Kidney epithelial cell (primary cell): ENCODE measurements around the gene IDH3A. TPM values are rescaled to one million over a fixed set of nuclear protein-coding genes. Genes with fewer than 3 reads are reported as not detected.
A peak's percentile ranks its signal among the peaks of the same experiment; 100 is the strongest.

Source experiments
- DNase-seq: peaks from one replicate; pipeline ENCODE4 v3.0.0-alpha.2; 2010; ENCODE audit warnings: low read depth
- H3K27me3 ChIP-seq: 2 replicates; pipeline ENCODE4 v1.6.0; 2011; ENCODE audit warnings: low read length; ENCODE audit not compliant: control insufficient read depth, insufficient read depth
- H3K36me3 ChIP-seq: 2 replicates; pipeline ENCODE4 v1.5.1; 2011; ENCODE audit warnings: low read length; ENCODE audit not compliant: control insufficient read depth, insufficient read depth
- H3K4me3 ChIP-seq: 2 replicates; pipeline ENCODE4 v1.5.1; 2011; ENCODE audit warnings: low read depth, mild to moderate bottlenecking, control low read depth, low read length
- total RNA-seq: library from RNA; depleted of rRNA; stranded (reverse); fragments of >200 nt; gene quantifications from 2 replicates; pipeline ENCODE4 v1.2.3, GENCODE V29; 2015
- TF ChIP-seq, protein P1 (sequence below): IDR thresholded peaks from 2 replicates; pipeline ENCODE4 v1.5.1; 2011; ENCODE audit warnings: mild to moderate bottlenecking, moderate library complexity, low read length, control low read depth, inconsistent platforms; ENCODE audit not compliant: insufficient read depth, poor library complexity, severe bottlenecking

IDH3A gene
- total RNA-seq, result 37.4 and 60.4 TPM in 2 replicates

DNA sequence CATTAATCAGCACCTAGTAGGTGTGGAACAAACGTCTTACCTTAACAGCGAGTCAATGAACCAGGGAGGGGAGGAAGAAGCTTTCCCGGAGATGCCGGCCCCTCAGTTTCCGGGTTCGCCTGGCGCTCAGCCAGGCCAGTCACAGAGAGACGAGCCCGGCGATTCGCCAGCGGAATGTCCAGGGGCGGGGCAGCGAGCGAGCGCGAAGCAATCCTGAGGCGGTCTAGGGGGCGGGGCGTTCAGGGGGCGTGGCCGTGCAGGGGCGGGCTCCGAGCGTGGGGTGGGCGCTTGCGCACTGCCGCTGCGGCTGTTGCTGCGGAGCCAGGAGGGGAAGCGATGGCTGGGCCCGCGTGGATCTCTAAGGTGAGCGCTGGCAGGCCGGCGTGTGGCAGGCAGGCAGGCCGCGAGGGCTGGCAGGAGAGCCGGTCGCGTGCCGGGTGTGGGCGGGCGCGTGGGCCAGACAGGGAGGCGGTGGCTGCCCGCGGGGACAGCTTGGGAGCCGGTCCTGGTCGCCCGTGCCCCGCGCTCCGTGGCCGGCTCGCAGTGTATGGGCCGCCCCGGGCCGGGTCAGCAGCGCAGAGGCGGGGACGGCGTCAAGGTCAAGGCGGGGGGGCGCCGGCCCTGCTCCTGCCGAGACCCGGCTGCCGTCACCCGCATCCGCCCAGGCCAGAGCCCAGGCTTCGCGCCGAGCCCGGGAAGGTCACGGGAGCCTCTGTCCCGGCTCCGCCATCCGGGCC, at the start of gene IDH3A:
TSS of gene IDH3A (plus strand) at position 295 of the 737 bp plus-strand sequence. CDS start at position 337, 42 bp downstream.
- H3K4me3 ChIP-seq, result peak within 1 kb of the TSS; percentile 60
- H3K36me3 ChIP-seq, result no peaks in the 10 kb centered on the region
- DNase-seq, result peak; percentile 65
- H3K27me3 ChIP-seq, result no peaks in the 10 kb centered on the region
- TF ChIP-seq, protein P1, sequence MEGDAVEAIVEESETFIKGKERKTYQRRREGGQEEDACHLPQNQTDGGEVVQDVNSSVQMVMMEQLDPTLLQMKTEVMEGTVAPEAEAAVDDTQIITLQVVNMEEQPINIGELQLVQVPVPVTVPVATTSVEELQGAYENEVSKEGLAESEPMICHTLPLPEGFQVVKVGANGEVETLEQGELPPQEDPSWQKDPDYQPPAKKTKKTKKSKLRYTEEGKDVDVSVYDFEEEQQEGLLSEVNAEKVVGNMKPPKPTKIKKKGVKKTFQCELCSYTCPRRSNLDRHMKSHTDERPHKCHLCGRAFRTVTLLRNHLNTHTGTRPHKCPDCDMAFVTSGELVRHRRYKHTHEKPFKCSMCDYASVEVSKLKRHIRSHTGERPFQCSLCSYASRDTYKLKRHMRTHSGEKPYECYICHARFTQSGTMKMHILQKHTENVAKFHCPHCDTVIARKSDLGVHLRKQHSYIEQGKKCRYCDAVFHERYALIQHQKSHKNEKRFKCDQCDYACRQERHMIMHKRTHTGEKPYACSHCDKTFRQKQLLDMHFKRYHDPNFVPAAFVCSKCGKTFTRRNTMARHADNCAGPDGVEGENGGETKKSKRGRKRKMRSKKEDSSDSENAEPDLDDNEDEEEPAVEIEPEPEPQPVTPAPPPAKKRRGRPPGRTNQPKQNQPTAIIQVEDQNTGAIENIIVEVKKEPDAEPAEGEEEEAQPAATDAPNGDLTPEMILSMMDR, result no peak

DNA sequence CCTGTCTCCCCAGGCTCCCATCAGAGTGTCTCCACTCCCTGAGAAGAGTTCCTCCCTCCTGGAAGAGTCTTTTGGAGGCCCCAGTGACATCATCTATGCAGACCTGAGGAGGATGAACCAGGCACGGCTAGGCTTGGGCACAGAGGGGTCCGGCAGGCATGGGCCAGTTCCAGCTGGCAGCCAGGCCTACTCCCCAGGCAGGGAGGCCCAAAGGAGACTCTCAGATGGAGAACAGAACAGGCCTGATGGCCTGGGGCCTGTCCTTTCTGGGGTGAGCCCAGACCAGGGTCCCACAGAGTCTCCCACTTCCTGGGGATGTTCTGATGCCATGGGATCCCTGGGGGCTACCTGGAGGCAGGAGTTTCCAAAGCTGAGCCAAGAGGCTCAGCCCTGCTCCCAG, 48.3 kb upstream of the IDH3A start:
- TF ChIP-seq, protein P1, result no peak
- Histone ChIP-seq H3K36me3 (no peaks in the 10 kb centered on the region), H3K27me3 (no peaks in the 10 kb centered on the region), H3K4me3 (no peak overlapping the region)
- no peak for DNase-seq

DNA sequence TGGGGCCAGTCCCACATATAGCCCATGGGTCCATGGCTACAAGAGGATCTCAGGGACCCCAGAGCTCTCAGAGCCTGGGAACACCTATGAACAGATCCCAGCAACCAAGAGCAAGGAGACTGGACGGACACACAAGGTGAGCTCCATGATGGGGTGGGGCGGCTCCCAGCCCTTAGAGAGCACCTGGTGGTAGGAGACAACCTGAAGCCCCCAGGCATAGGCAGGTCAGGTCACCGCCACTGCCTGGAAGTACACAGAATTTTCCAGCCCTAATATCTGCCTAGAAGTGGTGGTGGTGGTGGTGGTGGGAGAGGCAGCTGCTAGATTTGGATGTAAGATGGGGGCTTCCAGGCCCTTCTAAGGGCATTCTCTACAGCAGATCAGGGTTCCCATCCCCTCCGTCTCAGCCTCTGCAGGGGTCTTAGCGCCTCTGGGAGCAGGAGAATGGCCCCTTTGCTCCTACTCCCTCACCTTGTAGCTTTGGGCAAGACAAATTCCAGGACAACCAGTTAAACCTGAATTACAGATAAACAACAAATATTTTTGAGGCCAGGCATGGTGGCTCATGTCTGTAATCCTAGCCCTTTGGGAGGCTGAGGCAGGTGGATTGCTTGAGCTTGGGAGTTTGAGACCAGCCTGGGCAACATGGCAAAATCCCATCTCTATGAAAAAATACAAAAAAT, 47.6 kb upstream of the IDH3A start:
- Histone ChIP-seq H3K27me3 (no peaks in the 10 kb centered on the region), H3K36me3 (no peaks in the 10 kb centered on the region), H3K4me3 (no peak overlapping the region)
- DNase-seq, result no peak
- TF ChIP-seq, protein P1, result no peak

DNA sequence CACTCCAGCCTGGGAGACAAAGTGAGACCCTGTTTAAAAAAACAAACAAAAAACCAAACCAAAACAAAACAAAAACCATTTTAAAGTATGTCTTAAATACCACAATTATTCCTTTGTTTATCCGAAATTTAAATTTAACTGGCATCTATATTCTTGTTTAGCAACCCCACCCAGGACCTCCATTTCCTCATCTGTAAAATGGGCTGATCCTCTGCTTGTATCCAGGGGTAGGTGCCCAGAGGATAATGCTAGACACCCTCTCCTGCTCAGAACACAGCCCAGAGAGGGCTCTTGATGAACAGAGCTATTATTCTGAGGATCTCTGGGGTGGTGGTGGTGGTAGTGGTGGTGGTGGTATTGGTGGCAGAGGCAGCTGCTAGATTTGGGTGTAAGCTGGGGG, 47.0 kb upstream of the IDH3A start:
- TF ChIP-seq, protein P1, result no peak
- no peaks in the 10 kb centered on the region for H3K36me3 ChIP-seq
- no peak for DNase-seq
- no peaks in the 10 kb centered on the region for H3K27me3 ChIP-seq
- no peak overlapping the region for H3K4me3 ChIP-seq

DNA sequence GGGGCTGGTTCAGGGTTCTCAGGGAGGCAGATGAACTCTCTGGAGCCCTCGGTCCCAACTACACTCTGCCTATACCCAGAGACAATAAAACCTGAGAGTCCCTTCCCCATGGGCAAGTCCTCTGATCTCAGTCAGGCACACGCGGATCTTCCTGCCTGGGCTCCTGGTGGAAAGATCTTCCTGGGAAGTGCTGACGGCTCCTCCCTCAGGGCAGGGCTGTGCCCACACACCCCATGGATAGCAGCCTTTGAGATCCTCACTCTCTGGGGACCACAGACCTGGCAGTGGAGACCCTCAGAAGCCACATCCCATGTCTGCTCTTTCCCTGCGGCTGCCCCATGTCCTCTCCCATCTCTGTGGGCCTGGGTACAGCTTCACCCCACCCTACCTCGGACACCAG, 46.4 kb upstream of the IDH3A start:
- Histone ChIP-seq H3K36me3 (no peaks in the 10 kb centered on the region), H3K4me3 (no peak overlapping the region), H3K27me3 (no peaks in the 10 kb centered on the region)
- no peak for DNase-seq
- TF ChIP-seq, protein P1, result no peak
